ENCODE data around the gene NALCN.

NALCN gene

DNA sequence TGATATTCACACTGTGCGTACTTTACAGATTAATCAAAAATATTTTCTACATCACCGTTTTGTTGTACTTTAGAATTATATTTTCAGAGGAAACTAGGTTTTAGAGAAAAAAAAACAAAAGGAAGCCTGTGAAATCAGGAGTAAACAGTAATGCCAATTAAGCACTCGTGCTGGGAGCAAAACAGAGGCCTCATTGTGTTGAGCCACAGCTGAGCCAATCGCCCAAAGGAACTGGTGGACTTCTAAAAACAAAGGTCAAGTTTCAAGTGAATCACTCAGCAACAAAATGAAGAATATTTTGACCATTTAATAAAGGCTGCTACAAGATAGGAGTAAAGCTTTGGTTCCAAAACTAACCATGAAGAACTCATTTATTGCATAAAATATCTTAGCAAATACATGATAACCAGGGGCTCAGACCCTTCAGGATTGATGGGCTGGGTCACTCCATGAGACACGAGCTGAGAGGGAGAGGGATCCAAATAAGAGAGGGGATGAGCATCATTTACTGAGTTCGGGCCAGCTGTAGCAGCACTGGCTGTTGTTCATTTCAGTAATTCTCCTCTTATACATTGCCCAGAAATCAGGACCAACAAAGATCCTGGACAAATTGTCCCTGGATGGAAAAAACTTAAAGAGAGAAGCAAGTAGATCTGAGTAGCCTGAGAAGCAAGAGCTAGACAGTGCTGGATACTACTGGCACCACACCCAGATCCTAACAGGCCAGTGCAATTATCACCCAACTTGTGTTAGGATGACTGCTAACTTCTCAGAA lies 8.3 kb upstream of the NALCN start:
- Histone ChIP-seq H4K20me1 (ENCODE audit: low read depth, low read length) (no peaks in the 10 kb centered on the region), H2AFZ (ENCODE audit: low read depth, low read length, severe bottlenecking) (no peak overlapping the region)

DNA sequence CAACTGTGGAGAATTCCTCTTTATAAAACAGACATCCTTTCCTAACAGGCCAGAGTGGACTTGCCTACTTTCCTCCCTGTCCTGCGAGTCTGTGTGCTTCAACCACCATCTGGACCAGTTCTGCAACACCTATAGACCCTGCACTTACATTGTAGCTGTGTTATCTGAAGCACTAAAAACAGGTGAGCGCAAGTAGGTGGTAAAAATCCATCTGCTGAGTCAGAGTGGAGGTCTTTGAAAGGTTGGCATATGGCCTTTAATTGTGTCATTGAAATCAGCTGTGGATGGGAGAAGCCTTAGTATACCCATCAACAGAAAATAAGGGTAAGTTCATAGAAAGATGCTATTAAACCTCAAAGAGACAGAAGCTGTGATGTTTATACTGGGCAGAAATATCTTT lies 7.6 kb upstream of the NALCN start:
- Histone ChIP-seq H3K79me2 (ENCODE audit: insufficient read depth, low read length) (no peaks in the 10 kb centered on the region), H3K27me3 (ENCODE audit: low read length) (no peaks in the 10 kb centered on the region), H3F3A (ENCODE audit: insufficient read depth) (no peaks in the 10 kb centered on the region), H3K4me3 (ENCODE audit: insufficient read depth, low read length, poor library complexity, severe bottlenecking) (no peak overlapping the region), H3K9ac (ENCODE audit: low read length) (no peak overlapping the region), H3K36me3 (ENCODE audit: low read length) (no peaks in the 10 kb centered on the region), H3K9me3 (ENCODE audit: insufficient read depth, low read length) (no peaks in the 10 kb centered on the region), H3K27ac (ENCODE audit: low read depth, low read length) (no peak overlapping the region), H2AFZ (ENCODE audit: low read depth, low read length, severe bottlenecking) (no peak overlapping the region), H4K20me1 (ENCODE audit: low read depth, low read length) (no peaks in the 10 kb centered on the region), H3K4me2 (ENCODE audit: low read depth, low read length, poor library complexity, severe bottlenecking) (no peak overlapping the region), H3K9me2 (replicated peaks; ENCODE audit: insufficient read depth, low read length) (no peaks in the 10 kb centered on the region)
- TF ChIP-seq, protein P1, sequence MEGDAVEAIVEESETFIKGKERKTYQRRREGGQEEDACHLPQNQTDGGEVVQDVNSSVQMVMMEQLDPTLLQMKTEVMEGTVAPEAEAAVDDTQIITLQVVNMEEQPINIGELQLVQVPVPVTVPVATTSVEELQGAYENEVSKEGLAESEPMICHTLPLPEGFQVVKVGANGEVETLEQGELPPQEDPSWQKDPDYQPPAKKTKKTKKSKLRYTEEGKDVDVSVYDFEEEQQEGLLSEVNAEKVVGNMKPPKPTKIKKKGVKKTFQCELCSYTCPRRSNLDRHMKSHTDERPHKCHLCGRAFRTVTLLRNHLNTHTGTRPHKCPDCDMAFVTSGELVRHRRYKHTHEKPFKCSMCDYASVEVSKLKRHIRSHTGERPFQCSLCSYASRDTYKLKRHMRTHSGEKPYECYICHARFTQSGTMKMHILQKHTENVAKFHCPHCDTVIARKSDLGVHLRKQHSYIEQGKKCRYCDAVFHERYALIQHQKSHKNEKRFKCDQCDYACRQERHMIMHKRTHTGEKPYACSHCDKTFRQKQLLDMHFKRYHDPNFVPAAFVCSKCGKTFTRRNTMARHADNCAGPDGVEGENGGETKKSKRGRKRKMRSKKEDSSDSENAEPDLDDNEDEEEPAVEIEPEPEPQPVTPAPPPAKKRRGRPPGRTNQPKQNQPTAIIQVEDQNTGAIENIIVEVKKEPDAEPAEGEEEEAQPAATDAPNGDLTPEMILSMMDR (IDR thresholded peaks at IDR 0.05; ENCODE audit: insufficient read depth, low read length, poor library complexity, severe bottlenecking), result no peak
- no peak for TF ChIP-seq EZH2phosphoT487 (conservative IDR thresholded peaks at IDR 0.05; ENCODE audit: low read length)

More for the DNA sequence above, 8.3 kb upstream of the NALCN start:
- TF ChIP-seq, protein P1 (IDR thresholded peaks at IDR 0.05; ENCODE audit: insufficient read depth, low read length, poor library complexity, severe bottlenecking), result no peak
- no peak for TF ChIP-seq EZH2phosphoT487 (conservative IDR thresholded peaks at IDR 0.05; ENCODE audit: low read length)
- Histone ChIP-seq H3K4me2 (ENCODE audit: low read depth, low read length, poor library complexity, severe bottlenecking) (no peak overlapping the region), H3K36me3 (ENCODE audit: low read length) (no peaks in the 10 kb centered on the region), H3K27ac (ENCODE audit: low read depth, low read length) (no peak overlapping the region), H3K9ac (ENCODE audit: low read length) (no peak overlapping the region), H3K27me3 (ENCODE audit: low read length) (no peaks in the 10 kb centered on the region), H3K9me3 (ENCODE audit: insufficient read depth, low read length) (no peaks in the 10 kb centered on the region), H3F3A (ENCODE audit: insufficient read depth) (no peaks in the 10 kb centered on the region), H3K79me2 (ENCODE audit: insufficient read depth, low read length) (no peaks in the 10 kb centered on the region), H3K4me3 (ENCODE audit: insufficient read depth, low read length, poor library complexity, severe bottlenecking) (no peak overlapping the region), H3K9me2 (replicated peaks; ENCODE audit: insufficient read depth, low read length) (no peaks in the 10 kb centered on the region)

DNA sequence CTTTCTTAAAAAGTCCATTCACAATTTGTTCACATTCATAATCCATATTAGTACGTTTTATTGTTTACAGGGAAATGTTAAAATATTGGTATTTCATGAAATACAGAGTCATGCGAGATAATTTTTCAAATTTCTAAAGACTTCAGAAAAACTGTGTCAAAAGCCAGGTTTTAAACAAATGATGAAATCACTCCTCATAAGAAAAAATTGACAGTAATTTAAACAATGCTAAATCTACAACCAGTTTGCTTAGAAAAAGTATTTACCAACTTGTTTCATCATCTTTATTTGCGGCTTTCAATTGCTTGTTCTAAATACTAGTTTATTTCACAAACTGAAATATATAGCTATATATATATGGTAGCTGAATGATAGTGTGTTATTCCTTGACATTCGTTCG lies 1.2 kb upstream of the NALCN start:
- no peaks in the 10 kb centered on the region for H3K27me3 ChIP-seq (ENCODE audit: low read length)
- no peak overlapping the region for H3K27ac ChIP-seq (ENCODE audit: low read depth, low read length)
- no peaks in the 10 kb centered on the region for H3K79me2 ChIP-seq (ENCODE audit: insufficient read depth, low read length)
- H2AFZ ChIP-seq (ENCODE audit: low read depth, low read length, severe bottlenecking), result no peak overlapping the region
- H3K9ac ChIP-seq (ENCODE audit: low read length), result no peak overlapping the region
- no peak for TF ChIP-seq EZH2phosphoT487 (conservative IDR thresholded peaks at IDR 0.05; ENCODE audit: low read length)
- TF ChIP-seq, protein P1 (IDR thresholded peaks at IDR 0.05; ENCODE audit: insufficient read depth, low read length, poor library complexity, severe bottlenecking), result no peak
- H3K36me3 ChIP-seq (ENCODE audit: low read length), result no peaks in the 10 kb centered on the region
- H3K9me3 ChIP-seq (ENCODE audit: insufficient read depth, low read length), result no peaks in the 10 kb centered on the region
- no peaks in the 10 kb centered on the region for H3F3A ChIP-seq (ENCODE audit: insufficient read depth)
- no peaks in the 10 kb centered on the region for H4K20me1 ChIP-seq (ENCODE audit: low read depth, low read length)
- H3K4me3 ChIP-seq (ENCODE audit: insufficient read depth, low read length, poor library complexity, severe bottlenecking), result no peak overlapping the region
- H3K9me2 ChIP-seq (replicated peaks; ENCODE audit: insufficient read depth, low read length), result no peaks in the 10 kb centered on the region
- no peak overlapping the region for H3K4me2 ChIP-seq (ENCODE audit: low read depth, low read length, poor library complexity, severe bottlenecking)

All from SU-DHL-6 (cell line).